Uterus (tissue), 4 donors: ENCODE data around the gene GM2A. TPM values are rescaled to one million over a fixed set of nuclear protein-coding genes. Genes with fewer than 3 reads are reported as not detected.
A peak's percentile ranks its signal among the peaks of the same experiment; 100 is the strongest.

Experiments used
- DNase-seq, 2 donors: peaks; one replicate each; pipeline ENCODE4 v3.0.0-alpha.2; 2019 to 2020
- H3K27ac ChIP-seq, 2 donors: fragments of 200-600 bp; sonication (generic); 1 replicate in 1 of 2; 2 replicates in 1 of 2; pipeline ENCODE4 v1.5.1; 2016 to 2018
- H3K27me3 ChIP-seq, 2 donors: fragments of 200-600 bp; sonication (generic); one replicate each; pipeline ENCODE4 v1.5.1; 2018 to 2019; ENCODE audit warnings: control low read depth in 1 of 2
- H3K36me3 ChIP-seq, 2 donors: fragments of 200-600 bp; sonication (generic); one replicate each; pipeline ENCODE4 v1.5.1; 2019; ENCODE audit warnings: control low read depth in 1 of 2
- H3K4me1 ChIP-seq, 2 donors: fragments of 200-600 bp; sonication (generic); one replicate each; pipeline ENCODE4 v1.5.1; 2018 to 2019; ENCODE audit warnings: control low read depth in 1 of 2
- H3K4me3 ChIP-seq, 2 donors: fragments of 200-600 bp; sonication (generic); 1 replicate in 1 of 2; 2 replicates in 1 of 2; pipeline ENCODE4 v1.5.1; 2018 to 2019; ENCODE audit warnings: mild to moderate bottlenecking in 1 of 2
- H3K9me3 ChIP-seq, 2 donors: fragments of 200-600 bp; sonication (generic); one replicate each; pipeline ENCODE4 v1.5.1; 2019; ENCODE audit warnings: control low read depth in 1 of 2
- CTCF ChIP-seq, 4 experiments: fragments of 200-600 bp in 2 of 4; fragments of 450-650 bp in 2 of 4; sonication (generic) in 2 of 4; IDR thresholded peaks; one replicate each; pipeline ENCODE4 v1.5.1; 2016 to 2019; ENCODE audit warnings: antibody characterized with exemption in 4 of 4, mild to moderate bottlenecking in 2 of 4, moderate library complexity in 1 of 4
- POLR2A ChIP-seq, 2 donors: fragments of 450-650 bp; IDR thresholded peaks; one replicate each; pipeline ENCODE4 v1.6.1; 2016; ENCODE audit warnings: antibody characterized with exemption in 2 of 2, mild to moderate bottlenecking in 1 of 2, moderate library complexity in 1 of 2
- intact Hi-C: fragments of 100-400 bp; cut with DNase I; formaldehyde crosslinking; loops from one replicate; pipeline ENCODE4 v1.15.1; 2023; ENCODE audit warnings: low total_unique reads
- total RNA-seq, 4 donors: library from RNA; depleted of rRNA in 3 of 4; stranded (reverse); fragments of >200 nt in 3 of 4; gene quantifications; one replicate each; pipeline versions ENCODE4 v1.1.0 to v1.2.4, GENCODE V29; 2014 to 2023
- donor health status: DM: yes; HTN: yes; CAD: no.

The GM2A gene
- total RNA-seq, 4 donors from 2014 or later: 14.7 to 33.8 (median 23.8) TPM

GRCh38 chr5:151213803-151214613, 39.0 kb upstream of the GM2A start:
- Histone ChIP-seq H3K4me3 (no peak overlapping the region), H3K27ac (peak overlapping the region; percentile 63 to 68)

GRCh38 chr5:151214614-151215545, 38.1 kb upstream of the GM2A start:
- H3K36me3 ChIP-seq: no peaks in the 10 kb centered on the region
- no peak for TF ChIP-seq CTCF (IDR thresholded peaks at IDR 0.05)
- TF ChIP-seq POLR2A (IDR thresholded peaks at IDR 0.05): no peak
- H3K27ac ChIP-seq: peak overlapping the region; percentile 43 to 68
- H3K4me3 ChIP-seq: no peak overlapping the region
- no peaks in the 10 kb centered on the region for H3K9me3 ChIP-seq
- DNase-seq: no peak
- no peaks in the 10 kb centered on the region for H3K4me1 ChIP-seq
- intact Hi-C loops: no loop called here
- no peaks in the 10 kb centered on the region for H3K27me3 ChIP-seq

More at GRCh38 chr5:151213803-151214613, 39.0 kb upstream of the GM2A start:
- peak; percentile 55 to 67 for DNase-seq
- Histone ChIP-seq H3K4me1 (no peaks in the 10 kb centered on the region), H3K36me3 (no peaks in the 10 kb centered on the region), H3K27me3 (no peaks in the 10 kb centered on the region), H3K9me3 (no peaks in the 10 kb centered on the region)
- TF ChIP-seq POLR2A (IDR thresholded peaks at IDR 0.05): no peak
- no peak for TF ChIP-seq CTCF (IDR thresholded peaks at IDR 0.05)
- intact Hi-C loops: no loop called here

GRCh38 chr5:151215546-151215880, 37.5 kb upstream of the GM2A start:
- no peaks in the 10 kb centered on the region for H3K4me1 ChIP-seq
- intact Hi-C loops: no loop called here
- no peak overlapping the region for H3K4me3 ChIP-seq
- no peak overlapping the region for H3K27ac ChIP-seq
- H3K27me3 ChIP-seq: no peaks in the 10 kb centered on the region
- H3K9me3 ChIP-seq: no peaks in the 10 kb centered on the region
- TF ChIP-seq CTCF (IDR thresholded peaks at IDR 0.05): no peak
- no peak for DNase-seq
- no peaks in the 10 kb centered on the region for H3K36me3 ChIP-seq

- no peaks in the 10 kb centered on the region for H3K27me3 ChIP-seq
- intact Hi-C loops: no loop called here
- no peak for DNase-seq
- no peak overlapping the region for H3K4me3 ChIP-seq
- no peak for TF ChIP-seq CTCF (IDR thresholded peaks at IDR 0.05)
- TF ChIP-seq POLR2A (IDR thresholded peaks at IDR 0.05): no peak
- H3K36me3 ChIP-seq: no peaks in the 10 kb centered on the region
- H3K9me3 ChIP-seq: no peaks in the 10 kb centered on the region
- no peak overlapping the region for H3K27ac ChIP-seq
- no peaks in the 10 kb centered on the region for H3K4me1 ChIP-seq
Measured at GRCh38 chr5:151216781-151217180, 36.2 kb upstream of the GM2A start.

GRCh38 chr5:151218177-151218576, 34.8 kb upstream of the GM2A start:
- Histone ChIP-seq H3K9me3 (no peaks in the 10 kb centered on the region), H3K36me3 (no peaks in the 10 kb centered on the region), H3K27ac (peak overlapping the region in 1 of 2 donors; percentile 20), H3K27me3 (no peaks in the 10 kb centered on the region), H3K4me1 (no peaks in the 10 kb centered on the region), H3K4me3 (no peak overlapping the region)
- intact Hi-C loops: no loop called here
- TF ChIP-seq CTCF (IDR thresholded peaks at IDR 0.05): no peak
- no peak for TF ChIP-seq POLR2A (IDR thresholded peaks at IDR 0.05)
- DNase-seq: no peak
